PC-3 (cell line): ENCODE measurements around the gene DDX54. TPM values are rescaled to one million over a fixed set of nuclear protein-coding genes. Genes with fewer than 3 reads are reported as not detected.
"Not testable (repeated sequence)": the region's sequence is repeated elsewhere in the genome, so short reads cannot be mapped to it uniquely, and the experiment has no call there.

ENCODE experiments used
- ATAC-seq: fragments of 200-7000 bp; cut with Tn5 transposase; 2 replicates; pipeline ENCODE4 v1.9.1; 2020; ENCODE audit warnings: mild to moderate bottlenecking, moderate library complexity
- BruUV-seq: library from RNA; stranded (reverse); fragments of 400-500 nt; replicated peaks from 2 replicates; lab custom pipeline; 2021; lab: Mats Ljungman, UMichigan
- CTCF ChIA-PET: fragments of 300-600 bp; sonication (Branson Sonifier 250); formaldehyde crosslinking; loops from one replicate; lab custom pipeline; 2022; ENCODE audit warnings: antibody characterized with exemption; lab: Charles Lee
- POLR2A ChIA-PET: fragments of 300-600 bp; sonication (Branson Sonifier 250); formaldehyde crosslinking; loops from one replicate; lab custom pipeline; 2022; ENCODE audit warnings: antibody characterized with exemption; ENCODE audit not compliant: unreplicated experiment; lab: Charles Lee
- DNase-seq: peaks from one replicate; pipeline ENCODE4 v3.0.0-alpha.2; 2015
- H2AFZ ChIP-seq: fragments of 300-600 bp; sonication (generic); 2 replicates; pipeline ENCODE4 v1.6.0; 2016; ENCODE audit warnings: antibody characterized with exemption, low read length
- H3F3A ChIP-seq: fragments of 300-600 bp; sonication (generic); one replicate; pipeline ENCODE4 v1.6.0; 2017; ENCODE audit warnings: antibody characterized with exemption, low read length, control low read depth, mild to moderate bottlenecking; ENCODE audit not compliant: unreplicated experiment
- H3K27ac ChIP-seq: fragments of 300-600 bp; sonication (generic); 2 replicates; pipeline ENCODE4 v1.5.1; 2016; ENCODE audit warnings: mild to moderate bottlenecking, low read length
- H3K27me3 ChIP-seq: fragments of 300-600 bp; sonication (generic); 2 replicates; pipeline ENCODE4 v1.6.1; 2016; ENCODE audit warnings: low read length, mixed read lengths
- H3K36me3 ChIP-seq: fragments of 300-600 bp; sonication (generic); 2 replicates; pipeline ENCODE4 v1.6.1; 2016; ENCODE audit warnings: low read depth, mixed run types, low read length, mixed read lengths
- H3K4me1 ChIP-seq: fragments of 300-600 bp; sonication (generic); 2 replicates; pipeline ENCODE4 v1.5.1; 2016; ENCODE audit warnings: low read length; ENCODE audit not compliant: insufficient read depth
- H3K4me2 ChIP-seq: fragments of 300-600 bp; sonication (generic); 2 replicates; pipeline ENCODE4 v1.6.0; 2016; ENCODE audit warnings: low read length
- H3K4me3 ChIP-seq: fragments of 300-600 bp; sonication (generic); 2 replicates; pipeline ENCODE4 v1.5.1; 2016; ENCODE audit warnings: mild to moderate bottlenecking, low read length, mixed read lengths
- H3K79me2 ChIP-seq: fragments of 300-600 bp; sonication (generic); 2 replicates; pipeline ENCODE4 v1.6.1; 2017; ENCODE audit warnings: low read length, mixed read lengths
- H3K9ac ChIP-seq: fragments of 300-600 bp; sonication (generic); 2 replicates; pipeline ENCODE4 v1.6.0; 2016; ENCODE audit warnings: mild to moderate bottlenecking, low read length
- H3K9me2 ChIP-seq: fragments of 300-600 bp; sonication (generic); replicated peaks from 2 replicates; pipeline ENCODE4 v1.6.1; 2016; ENCODE audit warnings: mixed run types, low read length, mixed read lengths
- H3K9me3 ChIP-seq: fragments of 300-600 bp; sonication (generic); 2 replicates; pipeline ENCODE4 v1.6.1; 2016; ENCODE audit warnings: low read length, mixed read lengths
- H4K20me1 ChIP-seq: fragments of 300-600 bp; sonication (generic); 2 replicates; pipeline ENCODE4 v1.6.1; 2016; ENCODE audit warnings: low read length, mixed read lengths
- CTCF ChIP-seq: fragments of 300-600 bp; sonication (generic); conservative IDR thresholded peaks from 2 replicates; pipeline ENCODE4 v1.5.1; 2017; ENCODE audit warnings: antibody characterized with exemption, low read depth, mild to moderate bottlenecking, low read length
- EZH2 ChIP-seq: fragments of 300-600 bp; sonication (generic); IDR thresholded peaks from one replicate; pipeline ENCODE4 v1.6.1; 2017; ENCODE audit warnings: antibody characterized with exemption, mild to moderate bottlenecking, low read length; ENCODE audit not compliant: unreplicated experiment
- EZH2phosphoT487 ChIP-seq: fragments of 300-600 bp; sonication (generic); IDR thresholded peaks from 2 replicates; pipeline ENCODE4 v1.6.1; 2018; ENCODE audit warnings: mild to moderate bottlenecking, antibody characterized with exemption, low read length, borderline replicate concordance
- intact Hi-C: fragments of 100-400 bp; cut with micrococcal nuclease; formaldehyde crosslinking; loops from 2 replicates; pipeline ENCODE4 v1.9.0; 2023
- total RNA-seq: library from RNA; depleted of rRNA; stranded (reverse); fragments of >200 nt; gene quantifications from 2 replicates; pipeline ENCODE4 v1.2.3, GENCODE V29; 2014

The DDX54 gene
- total RNA-seq, 1 experiment from 2014 or later = 158 TPM

GRCh38 chr12:113119980-113120669 lies 65.2 kb downstream of the DDX54 start:
- no peaks in the 10 kb centered on the region for H3K4me1 ChIP-seq
- CTCF ChIA-PET = no interaction called here
- no peaks in the 10 kb centered on the region for H4K20me1 ChIP-seq
- H3K4me2 ChIP-seq = no peak overlapping the region
- DNase-seq = no peak
- no peak overlapping the region for H3K27ac ChIP-seq
- BruUV-seq = no TSS peak
- ATAC-seq = no peak
- H3K27me3 ChIP-seq = peaks cover 9% of the 10 kb centered on the region; the same call in 1 of the 2 replicates
- 0 out of 2 replicates have a peak, but pooled peaks cover 5% of the 10 kb centered on the region for H3K9me3 ChIP-seq
- intact Hi-C loops = no loop called here
- H3K9me2 ChIP-seq = no peaks in the 10 kb centered on the region
- POLR2A ChIA-PET = no interaction called here
- TF ChIP-seq CTCF = no peak
- TF ChIP-seq EZH2 = no peak
- no peak for TF ChIP-seq EZH2phosphoT487
- H3K36me3 ChIP-seq = no peaks in the 10 kb centered on the region
- H3K4me3 ChIP-seq = no peak overlapping the region
- no peaks in the 10 kb centered on the region for H3K79me2 ChIP-seq
- H3K9ac ChIP-seq = no peak overlapping the region
- no peak overlapping the region for H2AFZ ChIP-seq
- no peaks in the 10 kb centered on the region for H3F3A ChIP-seq

GRCh38 chr12:113118142-113118541 lies 67.1 kb downstream of the DDX54 start:
- Histone ChIP-seq H3K9ac (no peak overlapping the region), H3K4me3 (no peak overlapping the region), H3K27me3 (peaks cover 6% of the 10 kb centered on the region; the same call in 1 of the 2 replicates), H3K79me2 (no peaks in the 10 kb centered on the region), H2AFZ (no peak overlapping the region), H3K27ac (no peak overlapping the region), H3K4me1 (no peaks in the 10 kb centered on the region), H3K4me2 (no peak overlapping the region), H3K36me3 (no peaks in the 10 kb centered on the region), H3K9me2 (no peaks in the 10 kb centered on the region), H3K9me3 (0 out of 2 replicates have a peak, but pooled peaks cover 4% of the 10 kb centered on the region), H4K20me1 (no peaks in the 10 kb centered on the region), H3F3A (no peaks in the 10 kb centered on the region)
- DNase-seq (no peak), ATAC-seq (no peak)
- CTCF ChIA-PET = no interaction called here
- intact Hi-C loops = no loop called here
- TF ChIP-seq EZH2phosphoT487 (no peak), CTCF (no peak), EZH2 (no peak)
- POLR2A ChIA-PET = no interaction called here
- BruUV-seq = no TSS peak

GRCh38 chr12:113117684-113118083 lies 67.6 kb downstream of the DDX54 start:
- intact Hi-C loops, H2AFZ ChIP-seq, H3K27me3 ChIP-seq, POLR2A ChIA-PET, ATAC-seq, H3K27ac ChIP-seq, BruUV-seq, H3K4me3 ChIP-seq, H3K9ac ChIP-seq, H3K9me2 ChIP-seq, H3K4me1 ChIP-seq, H4K20me1 ChIP-seq, H3K36me3 ChIP-seq, H3K9me3 ChIP-seq, H3K79me2 ChIP-seq, DNase-seq, H3K4me2 ChIP-seq, CTCF ChIA-PET, H3F3A ChIP-seq: not testable (repeated sequence)
